Aorta (tissue), 5 donors: ENCODE measurements around the gene RBBP8NL. TPM values are rescaled to one million over a fixed set of nuclear protein-coding genes. Genes with fewer than 3 reads are reported as not detected.

Experiments used
- ATAC-seq: fragments of 200-7000 bp; cut with Tn5 transposase; one replicate; pipeline ENCODE4 v1.9.1; 2022; ENCODE audit warnings: moderate library complexity; ENCODE audit not compliant: low FRiP score
- DNase-seq, 2 donors: peaks; one replicate each; pipeline ENCODE4 v3.0.0-alpha.2; 2020
- H3K27ac ChIP-seq, 2 donors: one replicate each; pipeline ENCODE4 v1.5.1; 2013; ENCODE audit warnings: low read length in 2 of 2, mild to moderate bottlenecking in 2 of 2, moderate library complexity in 2 of 2, control low read depth in 1 of 2, inconsistent platforms in 1 of 2, low read depth in 1 of 2
- H3K27me3 ChIP-seq, 2 donors: one replicate each; pipeline ENCODE4 v1.6.1; 2013; ENCODE audit warnings: control low read depth in 1 of 2, low read length in 1 of 2, mild to moderate bottlenecking in 1 of 2, moderate library complexity in 1 of 2; ENCODE audit not compliant: insufficient read depth in 2 of 2, control insufficient read depth in 1 of 2
- H3K36me3 ChIP-seq, 2 donors: one replicate each; pipeline ENCODE4 v1.6.1; 2013; ENCODE audit warnings: control low read depth in 1 of 2, low read length in 1 of 2, mild to moderate bottlenecking in 1 of 2; ENCODE audit not compliant: insufficient read depth in 2 of 2, control insufficient read depth in 1 of 2
- H3K4me1 ChIP-seq, 2 donors: one replicate each; pipeline ENCODE4 v1.6.1; 2013; ENCODE audit warnings: low read length in 2 of 2, control low read depth in 1 of 2, mild to moderate bottlenecking in 1 of 2, moderate library complexity in 1 of 2; ENCODE audit not compliant: insufficient read depth in 2 of 2, control insufficient read depth in 1 of 2
- H3K4me3 ChIP-seq, 2 donors: one replicate each; pipeline ENCODE4 v1.5.1; 2013; ENCODE audit warnings: low read length in 2 of 2, control low read depth in 1 of 2, mild to moderate bottlenecking in 1 of 2
- H3K9me3 ChIP-seq: one replicate; pipeline ENCODE4 v1.6.1; 2013; ENCODE audit warnings: mild to moderate bottlenecking, low read length; ENCODE audit not compliant: control insufficient read depth
- WGBS, 2 donors: extraction: QIAGEN DNeasy Blood & Tissue Kit; methylation state at CpG; one replicate each; pipeline ENCODE4 v1.1.7; 2013; 5-methylcytosine and 5-hydroxymethylcytosine counted together
- intact Hi-C, 2 donors: fragments of 100-400 bp; cut with DNase I; formaldehyde crosslinking; loops; one replicate each; pipeline versions ENCODE4 v1.14.2 to v1.15.0; 2022
- polyA plus RNA-seq, 2 donors: library from polyadenylated mRNA; stranded (reverse); fragments of 200-250 nt; gene quantifications; one replicate each; pipeline ENCODE4 v1.2.3, GENCODE V29; 2013
- total RNA-seq, 2 donors: library from RNA; stranded (reverse); fragmentation: NEBNext Ultra II Directional; extraction: Animal tissue kit (Norgen Biotek cat#: 25700); gene quantifications; one replicate each; pipeline ENCODE4 v1.2.1, GENCODE V29; 2021
- donor health status: healthy with polysubstance abuse.
- donor health status: Bipolar disorder and iron deficiency.
- donor health status: DM: no; HTN: no; CAD: no.
- donor health status: DM: no; HTN: no; CAD: no.
- donor health status: DM: yes; HTN: yes; CAD: no.

The RBBP8NL gene
- total and polyA plus RNA-seq, 4 donors = 1.6 TPM; not detected in 3

- Histone ChIP-seq H3K4me1 (no peaks in the 10 kb centered on the region), H3K36me3 (peaks cover 0 to 1% of the 10 kb centered on the region in 2 donors), H3K27ac (peak overlapping the region in 1 of 2 donors; percentile 7), H3K4me3 (no peak overlapping the region), H3K27me3 (no peaks in the 10 kb centered on the region), H3K9me3 (no peaks in the 10 kb centered on the region)
- intact Hi-C loops = no loop called here
- no peak for ATAC-seq
- WGBS, 2 donors = 56 to 67% methylated on average over 12 to 13 of the region's 13 CpGs
- DNase-seq = no peak
Measured at GRCh38 chr20:62362590-62362940, 64.8 kb downstream of the RBBP8NL start.

DNA sequence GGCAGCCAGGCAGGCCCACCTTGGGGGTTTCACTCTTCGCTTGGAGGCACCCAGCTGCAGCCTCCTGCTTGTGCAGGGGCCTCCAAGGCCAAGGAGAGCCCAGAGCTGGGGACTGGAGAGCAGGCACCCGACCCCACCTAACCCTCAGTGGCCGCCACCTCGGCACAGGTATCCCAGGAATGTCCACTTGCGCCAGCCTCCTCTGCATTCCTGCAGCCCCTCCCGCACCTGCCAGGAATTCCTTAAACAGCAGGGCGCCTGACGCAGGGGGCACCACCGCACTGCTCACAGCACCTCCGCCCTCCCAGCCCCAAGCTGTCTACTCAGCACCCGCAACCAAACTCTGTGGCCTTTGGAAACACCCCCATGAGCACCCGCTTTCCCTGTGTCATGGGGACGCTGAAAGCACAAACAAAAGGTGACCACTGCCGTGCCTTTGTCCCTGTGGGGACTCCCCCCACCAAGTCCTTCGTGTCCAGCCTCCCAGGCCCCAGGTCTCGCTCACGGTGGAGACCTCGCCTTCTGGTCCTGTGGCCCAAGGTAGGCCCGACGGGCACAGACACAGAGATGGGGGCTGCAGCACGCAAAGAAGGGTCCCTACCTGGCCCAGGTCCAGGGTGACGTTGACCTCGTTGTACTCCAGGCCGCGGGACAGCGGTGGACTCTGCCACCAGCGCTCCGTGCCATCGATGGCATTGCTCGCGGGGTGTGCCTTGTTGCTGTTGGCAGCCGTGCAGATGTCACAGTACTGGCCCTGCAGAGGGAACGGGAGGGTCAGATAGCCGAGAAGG is 65.3 kb downstream of the RBBP8NL start:
- H3K9me3 ChIP-seq = no peaks in the 10 kb centered on the region
- no peak for ATAC-seq
- DNase-seq = peak; percentile 60 to 80
- peak overlapping the region in 1 of 2 donors; percentile 14 for H3K27ac ChIP-seq
- peaks cover 0 to 1% of the 10 kb centered on the region in 2 donors for H3K36me3 ChIP-seq
- intact Hi-C loops = no loop called here
- H3K27me3 ChIP-seq = no peaks in the 10 kb centered on the region
- no peak overlapping the region for H3K4me3 ChIP-seq
- 52 to 54% methylated on average over 34 of the region's 34 CpGs for WGBS, 2 donors
- H3K4me1 ChIP-seq = no peaks in the 10 kb centered on the region

DNA sequence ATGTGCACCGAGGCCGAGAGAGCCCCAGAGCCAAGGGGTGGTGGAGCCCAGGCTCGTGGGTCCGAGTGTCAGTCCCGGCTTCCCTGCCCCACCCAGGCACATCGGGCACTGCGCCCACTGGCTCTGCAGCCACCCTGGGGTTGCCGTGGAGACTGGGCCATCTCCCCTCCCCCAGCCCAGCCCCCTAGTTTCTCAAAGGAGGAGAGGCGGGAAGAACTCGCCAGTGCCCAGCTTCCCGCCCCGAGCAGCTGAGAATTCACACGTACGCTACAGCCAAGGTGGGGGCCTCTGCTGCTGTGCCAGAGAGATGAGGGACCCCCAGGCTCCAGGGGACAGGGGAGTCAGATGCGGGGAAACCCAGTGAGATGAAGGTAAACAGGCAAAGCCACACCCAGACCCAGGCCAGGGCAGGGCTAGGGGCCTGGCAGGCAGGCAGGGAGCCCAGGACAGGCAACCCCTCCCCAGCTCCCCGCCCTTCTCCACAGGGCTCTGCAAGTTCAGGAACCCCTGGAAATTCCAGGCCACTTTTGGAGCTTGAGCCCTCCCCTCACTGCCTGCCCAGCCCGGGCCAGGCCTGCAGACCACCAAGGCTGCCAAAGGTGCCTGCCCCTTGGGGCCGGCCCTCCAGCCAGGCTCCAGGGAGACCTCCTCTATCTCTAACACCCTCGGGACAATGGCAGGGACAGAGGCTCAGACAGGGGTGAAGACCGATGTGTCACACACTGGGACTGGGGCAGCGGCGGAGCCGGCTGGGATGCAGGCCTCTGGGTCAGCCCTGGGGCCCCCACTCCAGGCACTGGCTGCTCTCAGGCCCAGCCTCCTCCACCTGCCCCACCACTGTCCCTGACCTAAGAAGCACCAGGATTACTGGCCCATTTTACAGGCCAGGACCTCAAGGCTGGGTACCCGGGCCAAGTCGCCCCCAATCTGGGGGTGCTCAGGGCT is 66.2 kb downstream of the RBBP8NL start:
- 52 to 54% methylated on average over 24 to 25 of the region's 25 CpGs for WGBS, 2 donors
- DNase-seq = peak; percentile 73 to 77
- H3K27ac ChIP-seq = peak overlapping the region in 1 of 2 donors; percentile 14

More for the DNA sequence above, 66.2 kb downstream of the RBBP8NL start:
- intact Hi-C loops = no loop called here
- Histone ChIP-seq H3K4me3 (no peak overlapping the region), H3K27me3 (no peaks in the 10 kb centered on the region), H3K36me3 (peaks cover 0 to 1% of the 10 kb centered on the region in 2 donors), H3K4me1 (no peaks in the 10 kb centered on the region), H3K9me3 (no peaks in the 10 kb centered on the region)
- no peak for ATAC-seq

Other genes with a start within 250 kb of the RBBP8NL start
- 10 to 100 TPM; 24.6 to 33.3 TPM for gene MTG2, start 244.5 kb downstream of the RBBP8NL start, total RNA-seq
- gene MTG2, start 244.5 kb downstream of the RBBP8NL start, polyA plus RNA-seq = 10 to 100 TPM in 1 of 2 donors, 1 to 10 TPM in 1; 5.3 to 55.3 TPM
- gene HRH3, start 207.3 kb downstream of the RBBP8NL start, total RNA-seq = not detected
- gene HRH3, start 207.3 kb downstream of the RBBP8NL start, polyA plus RNA-seq = not detected
- gene OSBPL2, start 189.0 kb downstream of the RBBP8NL start, total RNA-seq = 10 to 100 TPM; 58.0 to 71.3 TPM
- 10 to 100 TPM; 16.2 to 27.8 TPM for gene OSBPL2, start 189.0 kb downstream of the RBBP8NL start, polyA plus RNA-seq
- gene ADRM1, start 124.5 kb downstream of the RBBP8NL start, total RNA-seq = 10 to 100 TPM; 56.1 to 61.8 TPM
- gene ADRM1, start 124.5 kb downstream of the RBBP8NL start, polyA plus RNA-seq = 10 to 100 TPM; 41.4 to 80.9 TPM
- gene LAMA5, start 60.2 kb downstream of the RBBP8NL start, total RNA-seq = 100 to 1,000 TPM; 361 to 395 TPM
- 100 to 1,000 TPM in 1 of 2 donors, 10 to 100 TPM in 1; 52.2 to 345 TPM for gene LAMA5, start 60.2 kb downstream of the RBBP8NL start, polyA plus RNA-seq
- 1,000 to 10,000 TPM in 1 of 2 donors, 100 to 1,000 TPM in 1; 965 to 1,002 TPM for gene RPS21, start 40.4 kb downstream of the RBBP8NL start, total RNA-seq
- gene RPS21, start 40.4 kb downstream of the RBBP8NL start, polyA plus RNA-seq = 1,000 to 10,000 TPM; 4,520 to 6,824 TPM
- 1 to 10 TPM; 3.0 to 4.2 TPM for gene CABLES2, start 20.3 kb downstream of the RBBP8NL start, total RNA-seq
- gene CABLES2, start 20.3 kb downstream of the RBBP8NL start, polyA plus RNA-seq = 1 to 10 TPM; 1.8 to 2.1 TPM
- gene GATA5, start 48.5 kb upstream of the RBBP8NL start, total RNA-seq = 1 to 10 TPM in 1 of 2 donors, under 1 TPM in 1; 0.16 to 1.6 TPM
- 1 to 10 TPM in 1 of 2 donors, under 1 TPM in 1; 0.28 to 3.5 TPM for gene GATA5, start 48.5 kb upstream of the RBBP8NL start, polyA plus RNA-seq
- 10 to 100 TPM; 13.9 to 14.6 TPM for gene SLCO4A1, start 215.0 kb upstream of the RBBP8NL start, total RNA-seq
- gene SLCO4A1, start 215.0 kb upstream of the RBBP8NL start, polyA plus RNA-seq = 1 to 10 TPM; 1.0 to 4.1 TPM